IMR-90 (cell line): ENCODE measurements around the gene RASL11B. TPM values are rescaled to one million over a fixed set of nuclear protein-coding genes. Genes with fewer than 3 reads are reported as not detected.

ENCODE experiments used
- ATAC-seq: fragments of 200-7000 bp; cut with Tn5 transposase; 2 replicates; pipeline ENCODE4 v1.9.1; 2020; ENCODE audit warnings: low read depth, mild to moderate bottlenecking, moderate library complexity
- BruUV-seq: library from RNA; stranded (reverse); fragments of 400-500 nt; replicated peaks from 2 replicates; lab custom pipeline; 2021; lab: Mats Ljungman, UMichigan
- CTCF ChIA-PET: fragments of 300-600 bp; formaldehyde crosslinking; extraction: SDS; loops from one replicate; lab custom pipeline; 2021; ENCODE audit warnings: antibody characterized with exemption; lab: Yijun Ruan, JAX
- POLR2A ChIA-PET: fragments of 300-600 bp; sonication (Branson Sonifier 250); formaldehyde crosslinking; loops from one replicate; lab custom pipeline; 2022; ENCODE audit warnings: antibody characterized with exemption; ENCODE audit not compliant: unreplicated experiment; lab: Charles Lee
- DNase-seq: peaks from one replicate; pipeline ENCODE4 v3.0.0; 2013
- H2AFZ ChIP-seq: replicated peaks from 2 replicates; pipeline ENCODE3; 2013; ENCODE audit warnings: low read length, mild to moderate bottlenecking; ENCODE audit not compliant: poor library complexity
- H2AK5ac ChIP-seq: 2 replicates; pipeline ENCODE4 v1.6.1; 2013; ENCODE audit warnings: low read depth, low read length, inconsistent platforms
- H2AK9ac ChIP-seq: replicated peaks from 2 replicates; pipeline ENCODE3; 2013; ENCODE audit warnings: mild to moderate bottlenecking, low read depth, low read length, moderate library complexity; ENCODE audit not compliant: poor library complexity
- H2BK120ac ChIP-seq: 2 replicates; pipeline ENCODE4 v1.6.1; 2013; ENCODE audit warnings: low read depth, low read length, inconsistent platforms
- H2BK15ac ChIP-seq: 3 replicates; pipeline ENCODE4 v1.6.1; 2013; ENCODE audit warnings: low read depth, low read length, inconsistent platforms
- H2BK20ac ChIP-seq: 2 replicates; pipeline ENCODE4 v1.6.1; 2013; ENCODE audit warnings: low read depth, mild to moderate bottlenecking, inconsistent platforms, low read length, moderate library complexity
- H2BK5ac ChIP-seq: 2 replicates; pipeline ENCODE4 v1.6.1; 2013; ENCODE audit warnings: mild to moderate bottlenecking, low read depth, low read length, inconsistent platforms; ENCODE audit not compliant: poor library complexity, severe bottlenecking
- H3K14ac ChIP-seq: replicated peaks from 2 replicates; pipeline ENCODE4 v1.6.1; 2013; ENCODE audit warnings: low read depth, low read length, inconsistent platforms
- H3K18ac ChIP-seq: 2 replicates; pipeline ENCODE4 v1.6.1; 2013; ENCODE audit warnings: low read depth, low read length, control low read depth
- H3K23ac ChIP-seq: 2 replicates; pipeline ENCODE4 v1.6.1; 2013; ENCODE audit warnings: low read depth, low read length, inconsistent platforms
- H3K27ac ChIP-seq: 2 replicates; pipeline ENCODE4 v1.5.1; 2013; ENCODE audit warnings: mild to moderate bottlenecking, control low read depth, low read length; ENCODE audit not compliant: insufficient read depth
- H3K27me3 ChIP-seq: 2 replicates; pipeline ENCODE4 v1.6.1; 2013; ENCODE audit warnings: low read length; ENCODE audit not compliant: control insufficient read depth, insufficient read depth
- H3K36me3 ChIP-seq: 2 replicates; pipeline ENCODE4 v1.6.1; 2013; ENCODE audit warnings: low read length, mixed read lengths; ENCODE audit not compliant: control insufficient read depth, insufficient read depth
- H3K4ac ChIP-seq: 2 replicates; pipeline ENCODE4 v1.6.1; 2013; ENCODE audit warnings: low read depth, low read length, inconsistent platforms
- H3K4me1 ChIP-seq: 2 replicates; pipeline ENCODE4 v1.6.1; 2013; ENCODE audit warnings: low read length, mixed read lengths; ENCODE audit not compliant: control insufficient read depth, insufficient read depth
- H3K4me2 ChIP-seq: 2 replicates; pipeline ENCODE4 v1.6.1; 2013; ENCODE audit warnings: low read depth, mild to moderate bottlenecking, control low read depth, low read length, moderate library complexity
- H3K4me3 ChIP-seq: 2 replicates; pipeline ENCODE4 v1.5.1; 2013; ENCODE audit warnings: low read depth, mild to moderate bottlenecking, control low read depth, low read length, moderate library complexity; ENCODE audit not compliant: insufficient read depth
- H3K56ac ChIP-seq: 2 replicates; pipeline ENCODE4 v1.6.1; 2013; ENCODE audit warnings: low read length, inconsistent platforms; ENCODE audit not compliant: insufficient read depth; ENCODE audit errors: extremely low read depth
- H3K79me1 ChIP-seq, 2 experiments: 2 replicates each; pipeline ENCODE4 v1.6.1; 2013; ENCODE audit warnings: low read length in 2 of 2, inconsistent platforms in 1 of 2, low read depth in 1 of 2
- H3K9ac ChIP-seq: 2 replicates; pipeline ENCODE4 v1.6.1; 2013; ENCODE audit warnings: low read depth, low read length, control low read depth
- H3K9me1 ChIP-seq: 2 replicates; pipeline ENCODE4 v1.6.1; 2013; ENCODE audit warnings: low read length, inconsistent platforms; ENCODE audit not compliant: insufficient read depth
- H3K9me3 ChIP-seq: 2 replicates; pipeline ENCODE4 v1.6.1; 2013; ENCODE audit warnings: low read length; ENCODE audit not compliant: control insufficient read depth, insufficient read depth
- H4K20me1 ChIP-seq: 2 replicates; pipeline ENCODE4 v1.6.1; 2013; ENCODE audit warnings: low read length, inconsistent platforms; ENCODE audit not compliant: insufficient read depth
- H4K5ac ChIP-seq: 2 replicates; pipeline ENCODE4 v1.6.1; 2013; ENCODE audit warnings: mild to moderate bottlenecking, low read depth, low read length, control low read depth
- H4K8ac ChIP-seq, 2 experiments: 2 replicates each; pipeline ENCODE4 v1.6.1; 2013; ENCODE audit warnings: low read depth in 2 of 2, low read length in 2 of 2, control low read depth in 1 of 2, inconsistent platforms in 1 of 2
- H4K91ac ChIP-seq: 2 replicates; pipeline ENCODE4 v1.6.1; 2013; ENCODE audit warnings: low read depth, low read length, inconsistent platforms; ENCODE audit not compliant: insufficient read depth
- BHLHE40 ChIP-seq: fragments of 150-350 bp; IDR thresholded peaks from 2 replicates; pipeline ENCODE4 v1.6.1; 2016; ENCODE audit warnings: mild to moderate bottlenecking, low read depth, low read length
- CEBPB ChIP-seq: IDR thresholded peaks from 2 replicates; pipeline ENCODE4 v1.6.1; 2012; ENCODE audit warnings: low read depth, low read length, improper control_type of control experiment
- CHD1 ChIP-seq: IDR thresholded peaks from 2 replicates; pipeline ENCODE4 v1.6.1; 2012; ENCODE audit warnings: low read depth, low read length, improper control_type of control experiment
- FOS ChIP-seq: fragments of 150-350 bp; IDR thresholded peaks from 2 replicates; pipeline ENCODE4 v1.6.1; 2016; ENCODE audit warnings: low read depth, low read length
- MAFK ChIP-seq: IDR thresholded peaks from 2 replicates; pipeline ENCODE4 v1.6.1; 2012; ENCODE audit warnings: low read depth, low read length, improper control_type of control experiment
- MAZ ChIP-seq: IDR thresholded peaks from 2 replicates; pipeline ENCODE4 v1.6.1; 2012; ENCODE audit warnings: low read depth, mild to moderate bottlenecking, low read length, improper control_type of control experiment, moderate library complexity, borderline replicate concordance
- MXI1 ChIP-seq: IDR thresholded peaks from 2 replicates; pipeline ENCODE4 v1.6.1; 2012; ENCODE audit warnings: low read depth, mild to moderate bottlenecking, low read length, moderate library complexity, borderline replicate concordance
- NFE2L2 ChIP-seq: fragments of 150-350 bp; IDR thresholded peaks from 2 replicates; pipeline ENCODE4 v1.6.1; 2016; ENCODE audit warnings: low read depth, mild to moderate bottlenecking, low read length
- POLR2A ChIP-seq: IDR thresholded peaks from 2 replicates; pipeline ENCODE4 v1.6.1; 2012; ENCODE audit warnings: mild to moderate bottlenecking, low read depth, low read length
- RAD21 ChIP-seq: IDR thresholded peaks from 2 replicates; pipeline ENCODE4 v1.6.1; 2012; ENCODE audit warnings: low read length, improper control_type of control experiment
- RCOR1 ChIP-seq: IDR thresholded peaks from 2 replicates; pipeline ENCODE4 v1.6.1; 2012; ENCODE audit warnings: mild to moderate bottlenecking, low read length, improper control_type of control experiment; ENCODE audit not compliant: insufficient replicate concordance
- RFX5 ChIP-seq: IDR thresholded peaks from 2 replicates; pipeline ENCODE4 v1.8.0; 2012; ENCODE audit warnings: low read depth, mild to moderate bottlenecking, low read length, moderate library complexity
- SMC3 ChIP-seq: fragments of 150-350 bp; IDR thresholded peaks from 2 replicates; pipeline ENCODE4 v1.6.1; 2016; ENCODE audit warnings: low read depth, mild to moderate bottlenecking, antibody characterized with exemption, low read length, moderate library complexity
- WGBS, 2 experiments: methylation state at CpG; one replicate each; pipeline versions ENCODE4 v1.1.5 to v1.1.7; 2013; ENCODE audit warnings: missing lambda C conversion rate in 2 of 2; ENCODE audit not compliant: insufficient read length in 1 of 2; ENCODE audit errors: extremely low coverage in 2 of 2; 5-methylcytosine and 5-hydroxymethylcytosine counted together
- dilution Hi-C: fragments of 300-500 bp; cut with HindIII; formaldehyde crosslinking; loops from one replicate; pipeline ENCODE4 v1.14.3; 2018; ENCODE audit warnings: low sequenced_read_pairs; ENCODE audit not compliant: unreplicated experiment
- in situ Hi-C: fragments of 300-500 bp; cut with MboI; formaldehyde crosslinking; loops from 3 replicates; pipeline ENCODE4 v1.14.3; 2019; ENCODE audit warnings: low sequenced_read_pairs, inconsistent platforms, mixed read lengths
- intact Hi-C: fragments of 100-400 bp; cut with micrococcal nuclease; formaldehyde crosslinking; loops from 2 replicates; pipeline ENCODE4 v1.10.0; 2022
- polyA plus RNA-seq, 3 experiments: library from polyadenylated mRNA; depleted of rRNA; stranded (reverse); fragments of >200 nt; gene quantifications; 2 replicates each; pipeline ENCODE4 v1.2.3, GENCODE V29; 2012; ENCODE audit warnings: low replicate concordance in 1 of 3
- total RNA-seq: library from RNA; depleted of rRNA; stranded (reverse); fragments of >200 nt; gene quantifications from 2 replicates; pipeline ENCODE4 v1.2.3, GENCODE V29; 2012
- TF ChIP-seq, protein P1 (sequence below): fragments of 150-350 bp; IDR thresholded peaks from 2 replicates; pipeline ENCODE4 v1.6.1; 2016; ENCODE audit warnings: low read depth, mild to moderate bottlenecking, low read length, moderate library complexity, borderline replicate concordance
- TF ChIP-seq, protein P2 (sequence below): fragments of 150-350 bp; IDR thresholded peaks from 2 replicates; pipeline ENCODE4 v1.6.1; 2017; ENCODE audit warnings: mild to moderate bottlenecking, antibody characterized with exemption, low read length, low read depth
- TF ChIP-seq, protein P3 (sequence below): conservative IDR thresholded peaks from 2 replicates; pipeline ENCODE4 v1.5.1; 2012; ENCODE audit warnings: mild to moderate bottlenecking, low read depth, low read length, improper control_type of control experiment

Gene RASL11B
- total and polyA plus RNA-seq, 2 of the 4 experiments (the other 2 are of a cell fraction), result 0.18 to 0.31 TPM

DNA sequence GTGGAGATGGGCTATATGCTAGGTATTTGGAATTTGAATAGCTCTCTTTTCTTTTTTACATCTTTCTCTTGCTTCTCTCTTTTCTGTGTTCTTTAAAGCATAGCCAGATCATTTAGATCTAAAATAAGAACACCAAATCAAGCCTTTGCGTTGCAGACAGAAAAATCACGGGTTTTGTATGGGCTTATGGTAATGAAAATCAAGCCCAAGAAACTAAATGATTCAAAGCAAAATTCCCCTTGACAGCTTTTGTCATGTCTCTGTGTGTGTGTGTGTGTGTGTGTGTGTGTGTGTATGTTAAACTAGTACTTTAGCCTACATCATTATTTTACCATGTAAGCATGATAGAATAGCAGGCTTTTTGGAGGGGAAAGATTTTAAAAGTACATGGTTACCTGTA, 1.8 kb upstream of the RASL11B start:
- no peak overlapping the region for H3K27ac ChIP-seq
- no peak overlapping the region for H2BK15ac ChIP-seq
- no peak overlapping the region for H4K5ac ChIP-seq
- H3K9me3 ChIP-seq, result peaks cover 5% of the 10 kb centered on the region
- ChIA-PET POLR2A (no interaction called here), CTCF (no interaction called here)
- H3K4me1 ChIP-seq, result peaks cover 9% of the 10 kb centered on the region
- no peak overlapping the region for H2BK120ac ChIP-seq
- H2AK9ac ChIP-seq, result no peak overlapping the region
- H3K23ac ChIP-seq, result no peak overlapping the region
- H3K9ac ChIP-seq, result no peak overlapping the region
- WGBS, 2 experiments, result no CpG with 5 or more reads among the region's 2 CpGs
- H3K9me1 ChIP-seq, result peaks cover 3% of the 10 kb centered on the region; the same call in 1 of the 2 replicates
- no peak overlapping the region for H3K14ac ChIP-seq
- in situ Hi-C loops, result no loop called here
- no peaks in the 10 kb centered on the region; a peak in 1 of 4 replicates for H3K79me1 ChIP-seq
- H3K18ac ChIP-seq, result no peak overlapping the region
- dilution Hi-C loops, result no loop called here
- peaks cover 6% of the 10 kb centered on the region for H3K36me3 ChIP-seq
- TF ChIP-seq RAD21 (no peak), MAFK (no peak), BHLHE40 (no peak), NFE2L2 (no peak), RFX5 (no peak), MAZ (no peak), POLR2A (no peak), MXI1 (no peak), RCOR1 (no peak), CEBPB (no peak), SMC3 (no peak), FOS (no peak), CHD1 (no peak)
- TF ChIP-seq, protein P1, sequence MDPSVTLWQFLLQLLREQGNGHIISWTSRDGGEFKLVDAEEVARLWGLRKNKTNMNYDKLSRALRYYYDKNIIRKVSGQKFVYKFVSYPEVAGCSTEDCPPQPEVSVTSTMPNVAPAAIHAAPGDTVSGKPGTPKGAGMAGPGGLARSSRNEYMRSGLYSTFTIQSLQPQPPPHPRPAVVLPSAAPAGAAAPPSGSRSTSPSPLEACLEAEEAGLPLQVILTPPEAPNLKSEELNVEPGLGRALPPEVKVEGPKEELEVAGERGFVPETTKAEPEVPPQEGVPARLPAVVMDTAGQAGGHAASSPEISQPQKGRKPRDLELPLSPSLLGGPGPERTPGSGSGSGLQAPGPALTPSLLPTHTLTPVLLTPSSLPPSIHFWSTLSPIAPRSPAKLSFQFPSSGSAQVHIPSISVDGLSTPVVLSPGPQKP, result no peak
- TF ChIP-seq, protein P2, sequence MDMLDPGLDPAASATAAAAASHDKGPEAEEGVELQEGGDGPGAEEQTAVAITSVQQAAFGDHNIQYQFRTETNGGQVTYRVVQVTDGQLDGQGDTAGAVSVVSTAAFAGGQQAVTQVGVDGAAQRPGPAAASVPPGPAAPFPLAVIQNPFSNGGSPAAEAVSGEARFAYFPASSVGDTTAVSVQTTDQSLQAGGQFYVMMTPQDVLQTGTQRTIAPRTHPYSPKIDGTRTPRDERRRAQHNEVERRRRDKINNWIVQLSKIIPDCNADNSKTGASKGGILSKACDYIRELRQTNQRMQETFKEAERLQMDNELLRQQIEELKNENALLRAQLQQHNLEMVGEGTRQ, result no peak
- TF ChIP-seq, protein P3, sequence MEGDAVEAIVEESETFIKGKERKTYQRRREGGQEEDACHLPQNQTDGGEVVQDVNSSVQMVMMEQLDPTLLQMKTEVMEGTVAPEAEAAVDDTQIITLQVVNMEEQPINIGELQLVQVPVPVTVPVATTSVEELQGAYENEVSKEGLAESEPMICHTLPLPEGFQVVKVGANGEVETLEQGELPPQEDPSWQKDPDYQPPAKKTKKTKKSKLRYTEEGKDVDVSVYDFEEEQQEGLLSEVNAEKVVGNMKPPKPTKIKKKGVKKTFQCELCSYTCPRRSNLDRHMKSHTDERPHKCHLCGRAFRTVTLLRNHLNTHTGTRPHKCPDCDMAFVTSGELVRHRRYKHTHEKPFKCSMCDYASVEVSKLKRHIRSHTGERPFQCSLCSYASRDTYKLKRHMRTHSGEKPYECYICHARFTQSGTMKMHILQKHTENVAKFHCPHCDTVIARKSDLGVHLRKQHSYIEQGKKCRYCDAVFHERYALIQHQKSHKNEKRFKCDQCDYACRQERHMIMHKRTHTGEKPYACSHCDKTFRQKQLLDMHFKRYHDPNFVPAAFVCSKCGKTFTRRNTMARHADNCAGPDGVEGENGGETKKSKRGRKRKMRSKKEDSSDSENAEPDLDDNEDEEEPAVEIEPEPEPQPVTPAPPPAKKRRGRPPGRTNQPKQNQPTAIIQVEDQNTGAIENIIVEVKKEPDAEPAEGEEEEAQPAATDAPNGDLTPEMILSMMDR, result no peak
- intact Hi-C loops, result loop anchor here (5.0 to 10.0 kb wide), 3 partner anchors 97 to 486 kb away; partner anchors contain the start of gene USP46
- no peak overlapping the region for H2BK20ac ChIP-seq
- H2BK5ac ChIP-seq, result no peak overlapping the region
- H3K27me3 ChIP-seq, result peaks cover 8% of the 10 kb centered on the region
- H4K91ac ChIP-seq, result no peak overlapping the region
- no peak overlapping the region for H3K4me2 ChIP-seq
- no peak overlapping the region for H3K56ac ChIP-seq
- no TSS peak for BruUV-seq
- no peak for ATAC-seq
- no peak overlapping the region for H2AK5ac ChIP-seq
- H4K8ac ChIP-seq, result no peak overlapping the region
- H2AFZ ChIP-seq, result no peak overlapping the region
- no peak for DNase-seq
- H3K4me3 ChIP-seq, result no peak overlapping the region
- no peak overlapping the region for H3K4ac ChIP-seq
- H4K20me1 ChIP-seq, result no peaks in the 10 kb centered on the region
